OCI-M2 (cell line): Measurements from ENCODE around the gene PCIF1.
"Not testable (repeated sequence)": the region's sequence is repeated elsewhere in the genome, so short reads cannot be mapped to it uniquely, and the experiment has no call there.

Source experiments
- DNase-seq: peaks from one replicate; lab custom pipeline; 2025; ENCODE audit not compliant: unreplicated experiment; lab: John Stamatoyannopoulos, UW

PCIF1 gene

GRCh38 chr20:45991616-45992015, 57.1 kb downstream of the PCIF1 start:
- DNase-seq: no peak

GRCh38 chr20:45993197-45993951, 58.9 kb downstream of the PCIF1 start:
- DNase-seq: no peak

- no peak for DNase-seq
Observed at GRCh38 chr20:45994761-45995493, 60.4 kb downstream of the PCIF1 start.

GRCh38 chr20:45995495-45996097, 61.1 kb downstream of the PCIF1 start:
- DNase-seq: not testable (repeated sequence)

- no peak for DNase-seq
Observed at GRCh38 chr20:45997187-45997586, 62.7 kb downstream of the PCIF1 start.
